Erythroblast (primary cell): ENCODE measurements around the gene SLC25A22.

Experiments
- GATA1 ChIP-seq: IDR thresholded peaks from 2 replicates; pipeline ENCODE4 v1.6.1; 2011; ENCODE audit warnings: low read depth, mild to moderate bottlenecking, control low read depth, low read length, moderate library complexity
- POLR2A ChIP-seq: IDR thresholded peaks from 2 replicates; pipeline ENCODE4 v1.6.1; 2011; ENCODE audit warnings: mild to moderate bottlenecking, low read length

DNA sequence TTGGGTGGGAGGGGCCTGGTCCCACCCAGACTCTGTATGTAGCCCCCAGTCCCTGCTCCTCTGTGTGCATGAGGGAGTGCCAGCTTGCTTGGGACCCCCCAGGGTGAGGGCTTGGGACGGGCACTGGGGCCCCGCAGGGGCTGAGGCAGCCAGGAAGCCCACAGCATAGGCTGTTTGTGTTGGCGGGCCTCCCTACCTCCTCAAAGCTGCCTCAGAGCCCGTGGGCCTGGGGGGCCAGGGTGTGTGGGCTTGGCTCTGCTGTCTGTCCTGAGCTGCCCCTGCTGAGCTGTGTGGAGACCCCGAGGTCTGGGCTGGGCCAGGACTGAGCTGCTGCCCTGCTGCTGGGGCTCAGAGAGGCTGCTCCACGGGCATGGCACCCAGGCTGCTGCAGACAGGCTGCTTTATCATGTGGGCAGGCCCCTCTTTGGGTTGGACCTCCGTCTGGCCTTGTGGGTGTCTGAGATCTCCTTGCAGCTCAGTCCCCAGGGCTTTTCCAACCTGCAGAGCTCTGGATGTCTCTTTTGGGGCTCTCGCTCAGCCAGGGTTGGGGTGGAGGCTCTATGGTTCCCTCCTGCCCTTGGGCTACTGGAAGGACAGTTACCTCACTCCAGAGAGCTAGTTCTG is 47.9 kb upstream of the SLC25A22 start:
- no peak for TF ChIP-seq POLR2A
- TF ChIP-seq GATA1, result no peak
